ENCODE data around the gene SLC6A19.

The SLC6A19 gene

GRCh38 chr5:1208221-1208742, 6.9 kb downstream of the SLC6A19 start:
- TF ChIP-seq CTCF (IDR thresholded peaks at IDR 0.05; ENCODE audit: insufficient read depth, low read length, poor library complexity, severe bottlenecking) (no peak), EZH2phosphoT487 (conservative IDR thresholded peaks at IDR 0.05; ENCODE audit: low read length) (no peak)
- Histone ChIP-seq H3K27ac (ENCODE audit: low read depth, low read length) (no peak overlapping the region), H3K27me3 (ENCODE audit: low read length) (no peaks in the 10 kb centered on the region), H3K4me2 (ENCODE audit: low read depth, low read length, poor library complexity, severe bottlenecking) (no peak overlapping the region), H2AFZ (ENCODE audit: low read depth, low read length, severe bottlenecking) (no peak overlapping the region), H3K9me3 (ENCODE audit: insufficient read depth, low read length) (no peaks in the 10 kb centered on the region), H3K79me2 (ENCODE audit: insufficient read depth, low read length) (no peaks in the 10 kb centered on the region), H3K4me3 (ENCODE audit: insufficient read depth, low read length, poor library complexity, severe bottlenecking) (no peak overlapping the region), H4K20me1 (ENCODE audit: low read depth, low read length) (no peaks in the 10 kb centered on the region), H3K9ac (ENCODE audit: low read length) (no peak overlapping the region), H3K9me2 (replicated peaks; ENCODE audit: insufficient read depth, low read length) (no peaks in the 10 kb centered on the region), H3K36me3 (ENCODE audit: low read length) (no peaks in the 10 kb centered on the region), H3F3A (ENCODE audit: insufficient read depth) (no peaks in the 10 kb centered on the region)

GRCh38 chr5:1208743-1209488, 7.5 kb downstream of the SLC6A19 start:
- Histone ChIP-seq H3K27ac (ENCODE audit: low read depth, low read length) (no peak overlapping the region), H3K36me3 (ENCODE audit: low read length) (no peaks in the 10 kb centered on the region), H3K9me2 (replicated peaks; ENCODE audit: insufficient read depth, low read length) (no peaks in the 10 kb centered on the region), H4K20me1 (ENCODE audit: low read depth, low read length) (no peaks in the 10 kb centered on the region), H2AFZ (ENCODE audit: low read depth, low read length, severe bottlenecking) (no peak overlapping the region), H3K79me2 (ENCODE audit: insufficient read depth, low read length) (no peaks in the 10 kb centered on the region), H3F3A (ENCODE audit: insufficient read depth) (no peaks in the 10 kb centered on the region), H3K27me3 (ENCODE audit: low read length) (no peaks in the 10 kb centered on the region), H3K4me3 (ENCODE audit: insufficient read depth, low read length, poor library complexity, severe bottlenecking) (no peak overlapping the region), H3K9ac (ENCODE audit: low read length) (no peak overlapping the region), H3K9me3 (ENCODE audit: insufficient read depth, low read length) (no peaks in the 10 kb centered on the region), H3K4me2 (ENCODE audit: low read depth, low read length, poor library complexity, severe bottlenecking) (no peak overlapping the region)
- TF ChIP-seq CTCF (IDR thresholded peaks at IDR 0.05; ENCODE audit: insufficient read depth, low read length, poor library complexity, severe bottlenecking) (no peak), EZH2phosphoT487 (conservative IDR thresholded peaks at IDR 0.05; ENCODE audit: low read length) (no peak)

GRCh38 chr5:1209489-1209852, 8.1 kb downstream of the SLC6A19 start:
- Histone ChIP-seq H3K36me3 (ENCODE audit: low read length) (no peaks in the 10 kb centered on the region), H4K20me1 (ENCODE audit: low read depth, low read length) (no peaks in the 10 kb centered on the region), H3K27me3 (ENCODE audit: low read length) (no peaks in the 10 kb centered on the region), H3K9me3 (ENCODE audit: insufficient read depth, low read length) (no peaks in the 10 kb centered on the region), H2AFZ (ENCODE audit: low read depth, low read length, severe bottlenecking) (no peak overlapping the region), H3K4me3 (ENCODE audit: insufficient read depth, low read length, poor library complexity, severe bottlenecking) (no peak overlapping the region), H3K9ac (ENCODE audit: low read length) (no peak overlapping the region), H3F3A (ENCODE audit: insufficient read depth) (no peaks in the 10 kb centered on the region), H3K27ac (ENCODE audit: low read depth, low read length) (no peak overlapping the region), H3K79me2 (ENCODE audit: insufficient read depth, low read length) (no peaks in the 10 kb centered on the region), H3K9me2 (replicated peaks; ENCODE audit: insufficient read depth, low read length) (no peaks in the 10 kb centered on the region), H3K4me2 (ENCODE audit: low read depth, low read length, poor library complexity, severe bottlenecking) (no peak overlapping the region)
- TF ChIP-seq CTCF (IDR thresholded peaks at IDR 0.05; ENCODE audit: insufficient read depth, low read length, poor library complexity, severe bottlenecking) (no peak), EZH2phosphoT487 (conservative IDR thresholded peaks at IDR 0.05; ENCODE audit: low read length) (no peak)

Measured in SU-DHL-6 (cell line).